ENCODE results near the gene IL36A.

Gene IL36A

GRCh38 chr2:113014067-113014466, 8.8 kb downstream of the IL36A start (continued):
- no peak for TF ChIP-seq TRIM28 (IDR thresholded peaks at IDR 0.05; ENCODE audit: borderline replicate concordance, low read length)

GRCh38 chr2:113015042-113015441, 9.8 kb downstream of the IL36A start:
- CTCF ChIA-PET = interaction anchor here (1.1 kb wide), 1 partner anchor 355 kb away, joined by 3 read pairs; no protein-coding TSS in a partner anchor
- TF ChIP-seq ZNF426 (tag by site-specific recombination; IDR thresholded peaks at IDR 0.05) (no peak), ZNF174 (tag by site-specific recombination; IDR thresholded peaks at IDR 0.05) (no peak), ZNF692 (tag by site-specific recombination; IDR thresholded peaks at IDR 0.05) (no peak), ZNF280C (tag by site-specific recombination; IDR thresholded peaks at IDR 0.05) (no peak), FEZF1 (tag by site-specific recombination; IDR thresholded peaks at IDR 0.05) (no peak), EGR2 (tag by site-specific recombination; IDR thresholded peaks at IDR 0.05; ENCODE audit: low read depth) (no peak), ZNF132 (tag by site-specific recombination; IDR thresholded peaks at IDR 0.05; ENCODE audit: borderline replicate concordance) (no peak)
- Histone ChIP-seq H3K9me3 (ENCODE audit: control insufficient read depth, insufficient read depth, low read depth, low read length) (no peaks in the 10 kb centered on the region), H3K4me3 (ENCODE audit: low read depth, low read length) (no peak overlapping the region), H3K36me3 (ENCODE audit: control insufficient read depth in 2 of 2, insufficient read depth in 1 of 2, low read length in 2 of 2) (no peaks in the 10 kb centered on the region), H3K4me1 (ENCODE audit: control insufficient read depth, insufficient read depth, low read length) (no peaks in the 10 kb centered on the region), H3K27ac (ENCODE audit: extremely low read depth, low read depth, low read length) (no peak overlapping the region)
- POLR2A ChIA-PET = no interaction called here

DNA sequence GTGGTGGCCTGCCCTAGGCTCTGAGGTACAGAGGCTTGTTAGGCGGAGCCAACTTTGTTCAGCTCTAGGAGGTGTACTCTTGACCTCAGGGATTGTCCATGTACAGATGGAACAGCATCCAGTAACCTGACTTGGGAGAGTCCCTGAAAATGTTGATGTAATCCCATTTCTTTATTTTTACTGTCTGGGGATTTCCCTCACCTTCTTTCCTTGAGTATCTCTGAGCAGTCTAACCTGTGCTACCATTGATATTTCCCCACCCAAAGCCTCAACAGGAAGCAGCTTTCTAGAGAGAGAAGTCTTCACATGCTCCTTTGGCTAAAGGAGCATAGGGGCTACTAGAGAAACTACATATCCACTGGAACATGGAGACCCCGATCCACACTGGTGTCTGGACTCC, 10.4 kb downstream of the IL36A start:
- H3K36me3 ChIP-seq (ENCODE audit: control insufficient read depth in 2 of 2, insufficient read depth in 1 of 2, low read length in 2 of 2) = no peaks in the 10 kb centered on the region
- CTCF ChIA-PET = interaction anchor here (1.1 kb wide), 1 partner anchor 355 kb away, joined by 3 read pairs; no protein-coding TSS in a partner anchor
- H3K4me1 ChIP-seq (ENCODE audit: control insufficient read depth, insufficient read depth, low read length) = no peaks in the 10 kb centered on the region
- no peaks in the 10 kb centered on the region for H3K9me3 ChIP-seq (ENCODE audit: control insufficient read depth, insufficient read depth, low read depth, low read length)
- TF ChIP-seq SP2 (tag by site-specific recombination; IDR thresholded peaks at IDR 0.05) (no peak), ZNF571 (tag by site-specific recombination; IDR thresholded peaks at IDR 0.05) (no peak), ZBTB49 (tag by site-specific recombination; IDR thresholded peaks at IDR 0.05; ENCODE audit: low read depth) (no peak), ZNF600 (tag by site-specific recombination; IDR thresholded peaks at IDR 0.05) (no peak), ZNF324 (tag by site-specific recombination; IDR thresholded peaks at IDR 0.05) (no peak), ZNF560 (tag by site-specific recombination; IDR thresholded peaks at IDR 0.05; ENCODE audit: borderline replicate concordance) (no peak), ZNF10 (tag by site-specific recombination; IDR thresholded peaks at IDR 0.05) (no peak), ZBTB7A (tag by site-specific recombination; IDR thresholded peaks at IDR 0.05; ENCODE audit: low read depth) (no peak)
- H3K4me3 ChIP-seq (ENCODE audit: low read depth, low read length) = no peak overlapping the region
- no peak overlapping the region for H3K27ac ChIP-seq (ENCODE audit: extremely low read depth, low read depth, low read length)
- POLR2A ChIA-PET = no interaction called here
